RWPE2 (cell line): ENCODE results near the gene HDAC10.

Experiments used
- ATAC-seq: fragments of 200-7000 bp; cut with Tn5 transposase; 3 replicates; pipeline ENCODE4 v1.9.1; 2021; ENCODE audit warnings: low read depth
- DNase-seq: peaks from one replicate; pipeline ENCODE4 v3.0.0-alpha.2; 2020; ENCODE audit warnings: low spot score
- H3K27ac ChIP-seq: fragments of 450-650 bp; 2 replicates; pipeline ENCODE4 v1.5.1; 2017; ENCODE audit warnings: mild to moderate bottlenecking; ENCODE audit not compliant: poor library complexity, severe bottlenecking
- H3K27me3 ChIP-seq: fragments of 250-450 bp; sonication (Bioruptor Pico); 2 replicates; pipeline ENCODE4 v1.5.1; 2021; ENCODE audit warnings: mild to moderate bottlenecking, moderate library complexity; ENCODE audit not compliant: insufficient read depth, poor library complexity, severe bottlenecking
- H3K36me3 ChIP-seq: fragments of 250-450 bp; sonication (Bioruptor Pico); 2 replicates; pipeline ENCODE4 v1.5.1; 2020; ENCODE audit warnings: low read depth, mild to moderate bottlenecking, moderate library complexity
- H3K4me1 ChIP-seq: fragments of 250-450 bp; sonication (Bioruptor Pico); 2 replicates; pipeline ENCODE4 v1.5.1; 2021; ENCODE audit warnings: mild to moderate bottlenecking, moderate library complexity; ENCODE audit not compliant: insufficient read depth, poor library complexity, severe bottlenecking
- H3K4me3 ChIP-seq: fragments of 250-450 bp; sonication (Bioruptor Pico); 2 replicates; pipeline ENCODE4 v1.5.1; 2021; ENCODE audit warnings: mild to moderate bottlenecking, moderate library complexity; ENCODE audit not compliant: severe bottlenecking
- H3K9me3 ChIP-seq: fragments of 250-450 bp; sonication (Bioruptor Pico); 2 replicates; pipeline ENCODE4 v1.5.1; 2021; ENCODE audit warnings: mild to moderate bottlenecking, moderate library complexity; ENCODE audit not compliant: severe bottlenecking
- TF ChIP-seq, protein P1 (sequence below): fragments of 450-650 bp; IDR thresholded peaks from one replicate; pipeline ENCODE4 v1.5.1; 2017; ENCODE audit warnings: mild to moderate bottlenecking, moderate library complexity; ENCODE audit not compliant: poor library complexity, severe bottlenecking

The HDAC10 gene

GRCh38 chr22:50247748-50248147 lies 3.3 kb downstream of the HDAC10 start:
- H3K36me3 ChIP-seq, result peaks cover 13% of the 10 kb centered on the region
- no peaks in the 10 kb centered on the region for H3K27me3 ChIP-seq
- no peaks in the 10 kb centered on the region for H3K4me1 ChIP-seq
- H3K4me3 ChIP-seq, result no peak overlapping the region
- no peak overlapping the region for H3K27ac ChIP-seq
- DNase-seq (peak; percentile 89), ATAC-seq (peak; percentile 41)
- no peaks in the 10 kb centered on the region for H3K9me3 ChIP-seq
- TF ChIP-seq, protein P1, sequence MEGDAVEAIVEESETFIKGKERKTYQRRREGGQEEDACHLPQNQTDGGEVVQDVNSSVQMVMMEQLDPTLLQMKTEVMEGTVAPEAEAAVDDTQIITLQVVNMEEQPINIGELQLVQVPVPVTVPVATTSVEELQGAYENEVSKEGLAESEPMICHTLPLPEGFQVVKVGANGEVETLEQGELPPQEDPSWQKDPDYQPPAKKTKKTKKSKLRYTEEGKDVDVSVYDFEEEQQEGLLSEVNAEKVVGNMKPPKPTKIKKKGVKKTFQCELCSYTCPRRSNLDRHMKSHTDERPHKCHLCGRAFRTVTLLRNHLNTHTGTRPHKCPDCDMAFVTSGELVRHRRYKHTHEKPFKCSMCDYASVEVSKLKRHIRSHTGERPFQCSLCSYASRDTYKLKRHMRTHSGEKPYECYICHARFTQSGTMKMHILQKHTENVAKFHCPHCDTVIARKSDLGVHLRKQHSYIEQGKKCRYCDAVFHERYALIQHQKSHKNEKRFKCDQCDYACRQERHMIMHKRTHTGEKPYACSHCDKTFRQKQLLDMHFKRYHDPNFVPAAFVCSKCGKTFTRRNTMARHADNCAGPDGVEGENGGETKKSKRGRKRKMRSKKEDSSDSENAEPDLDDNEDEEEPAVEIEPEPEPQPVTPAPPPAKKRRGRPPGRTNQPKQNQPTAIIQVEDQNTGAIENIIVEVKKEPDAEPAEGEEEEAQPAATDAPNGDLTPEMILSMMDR, result no peak

DNA sequence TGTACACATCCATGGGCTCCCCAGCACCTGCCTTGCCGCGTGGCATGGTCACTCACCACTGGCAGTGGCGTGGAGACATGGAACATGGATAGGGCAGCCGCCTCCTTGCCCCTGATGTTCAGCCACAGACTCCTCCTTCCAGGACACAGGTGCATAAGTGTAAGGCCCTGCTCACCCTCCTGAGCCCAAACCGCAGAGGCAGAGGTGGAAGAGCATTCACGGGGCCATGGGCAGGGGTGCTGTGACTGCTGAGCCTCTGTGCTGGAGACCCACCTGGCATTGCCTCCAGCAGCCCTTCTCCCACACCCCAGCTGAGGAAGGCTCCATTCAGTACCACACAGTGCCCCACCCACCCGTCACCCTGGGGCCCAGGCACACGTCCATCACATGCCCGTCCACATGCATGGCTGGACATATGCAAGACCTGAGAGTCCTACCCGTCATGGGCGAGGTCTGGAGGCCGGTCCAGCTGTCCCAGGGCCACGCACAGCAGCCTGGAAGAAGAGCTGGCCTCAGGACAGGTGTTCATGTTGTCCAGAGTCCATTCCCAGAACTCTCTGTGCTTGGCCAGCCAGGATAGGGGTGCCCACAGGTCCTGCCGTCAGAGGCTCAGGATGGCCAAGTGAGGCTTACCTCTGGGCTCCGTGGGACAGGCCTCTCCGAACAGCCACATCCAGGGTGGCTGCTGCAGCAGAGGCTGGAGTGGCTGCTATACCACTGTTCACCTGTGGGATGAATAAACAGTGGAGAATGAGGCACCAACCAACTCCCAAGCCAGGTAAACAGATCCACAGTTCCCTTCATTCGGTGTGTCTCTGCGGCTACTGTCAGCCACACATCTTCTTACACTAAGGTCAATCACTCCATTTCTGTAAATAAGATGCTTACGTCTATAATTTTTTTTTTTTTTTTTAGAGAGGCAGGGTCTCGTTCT lies 4.6 kb downstream of the HDAC10 start:
- DNase-seq (no peak), ATAC-seq (no peak)
- Histone ChIP-seq H3K27me3 (no peaks in the 10 kb centered on the region), H3K27ac (no peak overlapping the region), H3K9me3 (no peaks in the 10 kb centered on the region), H3K36me3 (peaks cover 13% of the 10 kb centered on the region), H3K4me3 (no peak overlapping the region), H3K4me1 (peaks cover 1% of the 10 kb centered on the region)
- TF ChIP-seq, protein P1, result no peak

DNA sequence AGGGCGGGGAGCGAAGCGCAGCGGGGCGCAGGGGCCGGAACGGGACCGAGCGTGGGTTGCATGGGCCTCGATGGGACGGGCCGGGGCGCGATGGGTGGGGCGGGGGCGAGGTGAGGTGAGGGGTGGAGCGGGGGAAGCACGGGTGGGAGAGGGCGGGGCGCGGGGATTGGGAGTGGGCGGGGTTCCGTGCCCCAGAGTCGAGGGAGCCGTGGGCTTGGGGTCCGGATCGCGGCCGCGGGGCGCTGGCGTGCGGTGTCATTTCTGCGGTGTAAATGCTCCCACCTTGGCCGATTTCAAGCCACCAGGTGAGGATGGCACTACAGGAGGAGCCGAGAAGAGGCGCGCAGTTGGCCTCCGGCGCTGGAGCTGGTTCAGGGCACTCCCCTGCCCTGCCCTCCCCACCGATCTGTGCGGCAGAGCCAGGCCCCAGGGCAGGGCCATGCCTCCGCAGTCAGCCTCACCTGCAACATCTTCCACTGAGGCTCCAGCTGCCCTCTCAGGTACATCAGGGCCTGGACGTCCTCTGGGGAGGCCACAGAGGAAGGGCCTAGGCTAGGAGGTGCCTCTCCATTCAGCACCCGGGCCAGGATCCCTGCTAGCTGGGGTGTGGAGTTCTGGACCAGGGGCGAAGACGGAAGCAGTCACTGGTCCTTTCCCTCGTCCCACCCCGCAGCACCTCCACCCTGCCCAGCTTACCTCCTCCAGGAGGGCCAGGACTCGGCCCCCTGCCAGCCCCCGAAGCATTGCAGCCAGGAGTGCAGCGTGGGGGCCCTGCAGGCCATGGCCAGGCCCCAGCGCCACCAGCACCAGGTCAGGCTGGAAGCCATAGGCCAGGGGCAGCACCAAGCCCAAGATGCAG lies 5.6 kb downstream of the HDAC10 start:
- Histone ChIP-seq H3K36me3 (peaks cover 19% of the 10 kb centered on the region), H3K4me1 (peaks cover 8% of the 10 kb centered on the region), H3K27ac (peak overlapping the region; percentile 63), H3K27me3 (no peaks in the 10 kb centered on the region), H3K9me3 (no peaks in the 10 kb centered on the region), H3K4me3 (peak overlapping the region; percentile 74)
- DNase-seq (no peak), ATAC-seq (peak; percentile 37; the same call in 2 of the 3 replicates)
- TF ChIP-seq, protein P1, result no peak

- TF ChIP-seq, protein P1, result peak; percentile 10
- Histone ChIP-seq H3K4me1 (peaks cover 8% of the 10 kb centered on the region), H3K36me3 (peaks cover 27% of the 10 kb centered on the region), H3K27me3 (no peaks in the 10 kb centered on the region), H3K9me3 (no peaks in the 10 kb centered on the region), H3K27ac (peak within 1 kb of the TSS; percentile 63), H3K4me3 (peak within 1 kb of the TSS; percentile 74)
- DNase-seq (peak; percentile 91), ATAC-seq (peak; percentile 70)
Measured at GRCh38 chr22:50244420-50245213, 6.4 kb downstream of the HDAC10 start, which contains the start of gene TUBGCP6. TUBGCP6 (minus strand) TSS chr22:50245023; CDS start chr22:50244459, 564 bp downstream.
